Kidney (tissue), 14 donors: ENCODE data around the gene HAPLN1. TPM values are rescaled to one million over a fixed set of nuclear protein-coding genes. Genes with fewer than 3 reads are reported as not detected.

Experiments
- DNase-seq, 5 donors: peaks; one replicate each; pipeline ENCODE4 v3.0.0-alpha.2; 2013 to 2020
- FAIRE-seq: peaks from 2 replicates; lab custom pipeline; 2012; peaks lifted over from hg19 to GRCh38; lab: Jason Lieb, UNC
- H3K27ac ChIP-seq, 2 donors: one replicate each; pipeline ENCODE4 v1.7.0; 2013; ENCODE audit warnings: low read depth in 2 of 2, low read length in 2 of 2, inconsistent platforms in 1 of 2
- H3K27me3 ChIP-seq: one replicate; pipeline ENCODE4 v1.7.1; 2013; ENCODE audit warnings: low read length, inconsistent platforms; ENCODE audit not compliant: control insufficient read depth, insufficient read depth
- H3K36me3 ChIP-seq, 3 donors: one replicate each; pipeline versions ENCODE4 v1.7.0 to v1.7.1; 2013; ENCODE audit warnings: low read length in 3 of 3, control low read depth in 1 of 3, inconsistent platforms in 1 of 3; ENCODE audit not compliant: insufficient read depth in 3 of 3, control insufficient read depth in 2 of 3
- H3K4me1 ChIP-seq, 3 donors: one replicate each; pipeline versions ENCODE4 v1.7.0 to v1.7.1; 2013; ENCODE audit warnings: low read length in 3 of 3, inconsistent platforms in 1 of 3, low read depth in 1 of 3; ENCODE audit not compliant: control insufficient read depth in 2 of 3, insufficient read depth in 2 of 3
- H3K4me3 ChIP-seq, 3 donors: one replicate each; pipeline versions ENCODE4 v1.7.0 to v1.8.1; 2013; ENCODE audit warnings: low read length in 3 of 3, control low read depth in 1 of 3, inconsistent platforms in 1 of 3
- H3K9ac ChIP-seq, 3 donors: one replicate each; pipeline versions ENCODE4 v1.7.0 to v1.7.1; 2013; ENCODE audit warnings: low read length in 3 of 3, control low read depth in 1 of 3, inconsistent platforms in 1 of 3
- H3K9me3 ChIP-seq, 3 donors: one replicate each; pipeline versions ENCODE4 v1.7.0 to v1.7.1; 2013; ENCODE audit warnings: low read length in 3 of 3, control low read depth in 1 of 3, inconsistent platforms in 1 of 3; ENCODE audit not compliant: control insufficient read depth in 2 of 3, insufficient read depth in 1 of 3
- CTCF ChIP-seq: IDR thresholded peaks from 3 replicates; pipeline ENCODE4 v1.5.1; 2012; ENCODE audit warnings: mild to moderate bottlenecking, moderate library complexity, borderline replicate concordance; ENCODE audit not compliant: insufficient read depth; ENCODE audit errors: extremely low read depth
- intact Hi-C: fragments of 100-400 bp; cut with DNase I; formaldehyde crosslinking; loops from one replicate; pipeline ENCODE4 v1.11.1; 2022
- polyA plus RNA-seq: library from polyadenylated mRNA; stranded (reverse); fragments of 350-450 nt; fragmentation: Illumina TruSeq; extraction: RNeasy Lipid Tissue Mini Kit (QIAGEN cat#74804); gene quantifications from one replicate; pipeline ENCODE4 v1.2.3, GENCODE V29; 2014; ENCODE audit warnings: low read depth, low replicate concordance; ENCODE audit not compliant: insufficient read depth
- total RNA-seq: library from RNA; stranded (reverse); fragmentation: NEBNext Ultra II Directional; extraction: Animal tissue kit (Norgen Biotek cat#: 25700); gene quantifications from one replicate; pipeline ENCODE4 v1.2.1, GENCODE V29; 2021
- donor health status: control.
- donor health status: control.
- donor health status: control.
- donor health status: control.
- donor health status: control.
- donor health status: DM: yes; HTN: yes; CAD: no.
- donor health status: Normal renal cell carcinoma (clear cell type).

HAPLN1 gene
- total and polyA plus RNA-seq, 2 donors from 2014 or later = 0.06 to 0.19 TPM

DNA sequence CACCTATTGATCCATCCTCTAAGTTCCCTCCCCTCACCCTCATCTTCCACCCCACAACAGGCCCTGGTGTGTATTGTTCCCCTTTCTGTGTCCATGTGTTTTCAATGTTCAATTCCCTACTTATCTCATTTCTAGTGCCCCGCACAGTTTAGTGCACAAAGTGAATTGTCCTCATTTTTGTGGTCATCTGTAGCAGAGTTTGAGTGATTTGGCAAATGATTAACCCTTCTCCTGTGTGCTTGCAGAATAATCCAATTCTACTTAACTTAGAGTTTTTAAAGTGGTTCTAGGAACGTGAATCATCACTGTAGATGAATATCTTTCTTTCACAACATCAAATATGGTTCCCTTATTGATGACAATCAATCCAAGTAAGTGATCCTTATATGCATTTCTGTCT is 6.3 kb upstream of the HAPLN1 start:
- Histone ChIP-seq H3K9ac (no peak overlapping the region), H3K4me3 (no peak overlapping the region), H3K9me3 (no peaks in the 10 kb centered on the region), H3K27ac (no peak overlapping the region), H3K4me1 (no peaks in the 10 kb centered on the region), H3K27me3 (no peaks in the 10 kb centered on the region), H3K36me3 (no peaks in the 10 kb centered on the region)
- DNase-seq = no peak
- TF ChIP-seq CTCF = no peak
- intact Hi-C loops = no loop called here
- FAIRE-seq = no peak

GRCh38 chr5:83724935-83725334 is 4.3 kb upstream of the HAPLN1 start:
- Histone ChIP-seq H3K4me3 (no peak overlapping the region), H3K9ac (no peak overlapping the region), H3K27ac (no peak overlapping the region), H3K36me3 (no peaks in the 10 kb centered on the region), H3K9me3 (no peaks in the 10 kb centered on the region), H3K27me3 (no peaks in the 10 kb centered on the region), H3K4me1 (no peaks in the 10 kb centered on the region)
- no peak for FAIRE-seq
- no peak for DNase-seq
- intact Hi-C loops = no loop called here
- no peak for TF ChIP-seq CTCF

DNA sequence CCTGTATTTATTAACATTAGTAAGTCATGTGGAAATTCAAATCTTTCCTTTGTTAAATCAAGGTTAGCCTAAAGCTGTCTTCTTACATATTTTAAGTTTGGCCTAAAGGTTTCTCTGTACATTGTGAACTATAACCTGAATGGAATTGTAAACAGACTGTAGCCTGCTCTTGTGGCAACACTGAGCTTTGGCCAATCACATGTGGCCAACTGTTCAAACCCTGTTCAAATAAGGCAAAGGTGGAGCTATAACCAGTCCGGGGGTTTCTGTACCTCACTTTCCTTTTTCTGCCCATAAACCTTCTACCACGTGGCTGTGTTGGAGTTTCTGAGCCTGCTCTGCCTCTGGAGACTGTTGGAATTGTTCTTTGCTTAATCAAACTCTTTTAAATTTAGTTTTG is 3.3 kb upstream of the HAPLN1 start:
- Histone ChIP-seq H3K27me3 (no peaks in the 10 kb centered on the region), H3K4me3 (no peak overlapping the region), H3K27ac (no peak overlapping the region), H3K36me3 (no peaks in the 10 kb centered on the region), H3K4me1 (no peaks in the 10 kb centered on the region), H3K9me3 (no peaks in the 10 kb centered on the region), H3K9ac (no peak overlapping the region)
- intact Hi-C loops = no loop called here
- FAIRE-seq (no peak), DNase-seq (no peak)
- no peak for TF ChIP-seq CTCF

DNA sequence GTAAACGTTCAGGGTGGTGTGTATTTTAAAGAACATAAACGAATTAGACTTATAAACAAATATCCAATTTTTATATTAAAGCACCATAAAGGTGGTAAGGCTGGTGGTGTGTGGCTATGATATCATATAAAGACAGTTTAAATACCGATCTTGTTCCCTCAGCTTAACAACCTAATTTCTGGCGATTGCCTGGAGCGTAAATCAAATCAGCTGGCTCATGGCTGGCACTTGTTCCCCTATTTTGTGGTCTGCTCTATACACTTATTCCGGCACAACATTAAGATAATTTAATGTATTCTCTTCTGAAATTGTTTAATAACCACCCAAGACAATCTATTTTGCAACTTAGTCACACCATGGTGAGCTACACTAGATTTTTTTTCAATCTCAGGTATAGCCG is 2.4 kb upstream of the HAPLN1 start:
- DNase-seq (no peak), FAIRE-seq (no peak)
- Histone ChIP-seq H3K27ac (no peak overlapping the region), H3K4me1 (no peaks in the 10 kb centered on the region), H3K27me3 (no peaks in the 10 kb centered on the region), H3K9ac (no peak overlapping the region), H3K36me3 (no peaks in the 10 kb centered on the region), H3K4me3 (no peak overlapping the region), H3K9me3 (no peaks in the 10 kb centered on the region)
- no peak for TF ChIP-seq CTCF
- intact Hi-C loops = no loop called here
